ENCODE measurements around the gene RAMP1.
"Not testable (repeated sequence)": the region's sequence is repeated elsewhere in the genome, so short reads cannot be mapped to it uniquely, and the experiment has no call there.

The RAMP1 gene

DNA sequence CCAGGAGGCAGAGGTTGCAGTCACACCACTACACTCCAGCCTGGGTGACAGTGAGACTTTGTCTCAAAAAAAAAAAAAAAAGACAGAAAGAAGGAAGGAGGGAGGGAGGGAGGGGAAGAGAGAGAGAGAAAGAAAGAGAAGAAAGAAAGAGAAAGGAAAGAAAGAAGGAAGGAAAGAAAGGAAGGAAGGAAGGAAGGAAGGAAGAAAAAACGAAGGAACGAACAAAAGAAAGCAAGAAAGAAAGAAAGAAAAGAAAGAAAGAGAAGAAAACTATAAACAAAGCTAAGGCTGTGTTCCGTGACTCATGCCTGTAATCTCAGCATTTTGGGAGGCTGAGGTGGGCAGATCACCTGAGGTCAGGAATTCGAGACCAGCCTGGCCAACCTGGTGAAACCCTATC, 91.9 kb downstream of the RAMP1 start:
- not testable (repeated sequence) for DNase-seq (ENCODE audit: low read depth)

DNA sequence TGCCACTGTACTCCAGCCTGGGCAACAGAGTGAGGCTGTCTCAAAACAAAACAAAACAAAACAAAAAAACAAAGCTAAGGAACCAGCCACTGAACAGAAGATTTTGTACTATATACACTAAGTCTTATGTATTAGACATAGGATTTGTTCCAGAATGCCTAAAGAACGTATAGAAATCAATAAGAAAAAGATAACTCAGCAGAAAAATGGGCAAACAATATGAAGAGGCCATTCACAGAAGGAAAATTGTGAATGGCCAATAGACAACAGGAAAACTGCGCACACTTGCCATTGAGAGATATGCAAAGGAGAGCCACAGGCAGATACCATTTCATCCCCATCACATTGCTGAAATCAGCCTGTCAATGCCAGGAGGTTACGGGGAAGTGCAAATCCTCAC, 92.5 kb downstream of the RAMP1 start:
- no peak for DNase-seq (ENCODE audit: low read depth)

DNA sequence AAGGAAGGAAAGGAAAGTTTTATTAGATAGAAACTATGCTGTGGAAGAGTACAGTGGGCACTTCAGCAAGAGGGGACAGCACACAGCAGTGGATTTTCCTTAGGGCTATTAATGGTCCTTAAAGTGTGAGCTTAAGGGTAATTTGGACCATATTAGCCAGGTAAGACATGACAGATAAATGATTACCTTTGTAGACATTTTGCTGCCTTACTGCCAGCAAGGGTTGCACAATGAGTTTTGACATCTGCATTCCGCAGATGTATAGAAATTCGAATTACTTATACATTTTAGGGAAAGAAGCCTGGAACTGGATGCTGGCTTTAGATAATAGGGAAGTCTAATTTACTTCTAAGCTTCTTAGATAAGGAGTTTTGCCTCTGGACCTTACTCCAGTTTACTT, 93.4 kb downstream of the RAMP1 start:
- DNase-seq (ENCODE audit: low read depth): no peak

DNA sequence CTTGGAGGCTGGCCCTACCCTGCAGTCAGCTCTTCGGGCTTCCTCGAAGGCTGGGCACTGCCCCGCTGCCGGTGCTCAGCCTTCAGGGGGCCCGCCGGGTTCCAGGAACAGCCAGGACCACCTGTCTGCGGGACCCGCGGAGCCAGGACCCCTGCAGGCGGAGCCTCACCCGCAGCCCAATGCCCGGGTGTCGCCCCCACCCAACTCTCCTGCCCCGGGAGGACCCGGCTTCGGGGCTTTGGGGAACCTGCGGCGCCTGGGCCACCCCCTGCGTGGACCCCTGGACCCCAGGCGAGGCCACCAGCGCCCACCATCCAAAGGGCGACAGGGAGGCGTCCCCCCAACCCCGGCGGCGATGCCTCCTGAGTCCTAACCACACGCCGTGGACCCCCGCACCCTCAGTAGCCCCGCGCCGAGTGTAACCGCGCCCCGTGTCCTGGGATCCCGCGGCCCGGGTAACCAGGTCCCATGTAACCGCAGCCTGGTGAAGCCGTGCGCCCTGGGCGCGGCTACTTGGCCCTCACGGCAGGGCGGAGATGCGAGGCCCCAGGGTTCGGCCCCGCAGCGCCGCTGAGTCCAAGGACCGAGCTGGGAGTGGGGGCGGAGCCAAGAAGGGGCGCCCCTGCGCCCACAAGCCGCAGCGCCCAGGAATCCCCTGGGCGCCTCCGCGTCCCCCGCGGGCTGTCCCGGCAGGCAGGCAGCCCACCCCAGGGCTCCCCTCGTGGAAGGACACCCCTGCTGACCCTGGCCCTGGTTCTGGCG, 96.4 kb downstream of the RAMP1 start:
- no peak for DNase-seq (ENCODE audit: low read depth)

DNA sequence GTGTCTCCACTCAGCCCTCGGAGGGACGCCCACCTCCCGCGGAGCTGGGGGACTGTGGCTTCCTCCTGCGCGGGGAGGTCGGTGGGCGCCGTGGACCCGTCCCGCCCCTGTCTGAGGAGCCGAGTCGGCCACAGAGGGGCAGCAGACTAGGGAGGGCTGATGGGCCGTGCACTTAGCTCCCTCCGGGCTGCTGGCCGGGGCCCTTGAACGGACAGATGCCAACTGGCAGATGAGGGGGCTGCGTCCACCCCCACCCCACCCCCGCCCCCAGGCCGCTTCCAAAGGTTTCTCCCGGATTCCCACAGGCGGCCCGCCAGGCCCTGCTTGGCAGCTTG, 96.9 kb downstream of the RAMP1 start:
- no peak for DNase-seq (ENCODE audit: low read depth)

DNA sequence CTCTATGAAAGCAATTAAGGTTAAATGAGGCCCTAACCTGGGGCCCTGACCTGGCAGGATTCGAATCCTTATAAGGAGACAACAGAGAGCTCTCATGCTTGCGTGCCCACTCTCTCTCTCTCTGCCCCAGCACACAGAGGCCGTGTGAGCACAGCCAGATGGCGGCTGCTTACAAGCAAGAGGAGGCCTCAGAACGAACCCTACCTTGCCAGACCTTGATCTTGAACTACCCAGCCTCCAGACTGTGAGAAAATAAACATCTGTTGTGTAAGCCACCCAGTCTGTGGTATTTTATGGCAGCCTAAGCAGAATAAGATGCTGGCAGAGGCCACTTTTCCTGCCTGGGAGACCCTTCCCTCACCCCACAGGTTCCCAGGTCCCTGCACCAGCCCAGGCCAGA, 102.2 kb downstream of the RAMP1 start:
- no peak for DNase-seq (ENCODE audit: low read depth)
